Stimulated activated CD8-positive, alpha-beta memory T cell treated with anti-CD3 and anti-CD28 coated beads, Interleukin-7, amount 100 ng/mL, for 24 hours (primary cell): ENCODE measurements around the gene SYT5.
"Not testable (repeated sequence)": the region's sequence is repeated elsewhere in the genome, so short reads cannot be mapped to it uniquely, and the experiment has no call there.

Source experiments
- DNase-seq: peaks from one replicate; pipeline ENCODE4 v3.0.0-alpha.2; 2020; ENCODE audit warnings: low read depth

Gene SYT5

DNA sequence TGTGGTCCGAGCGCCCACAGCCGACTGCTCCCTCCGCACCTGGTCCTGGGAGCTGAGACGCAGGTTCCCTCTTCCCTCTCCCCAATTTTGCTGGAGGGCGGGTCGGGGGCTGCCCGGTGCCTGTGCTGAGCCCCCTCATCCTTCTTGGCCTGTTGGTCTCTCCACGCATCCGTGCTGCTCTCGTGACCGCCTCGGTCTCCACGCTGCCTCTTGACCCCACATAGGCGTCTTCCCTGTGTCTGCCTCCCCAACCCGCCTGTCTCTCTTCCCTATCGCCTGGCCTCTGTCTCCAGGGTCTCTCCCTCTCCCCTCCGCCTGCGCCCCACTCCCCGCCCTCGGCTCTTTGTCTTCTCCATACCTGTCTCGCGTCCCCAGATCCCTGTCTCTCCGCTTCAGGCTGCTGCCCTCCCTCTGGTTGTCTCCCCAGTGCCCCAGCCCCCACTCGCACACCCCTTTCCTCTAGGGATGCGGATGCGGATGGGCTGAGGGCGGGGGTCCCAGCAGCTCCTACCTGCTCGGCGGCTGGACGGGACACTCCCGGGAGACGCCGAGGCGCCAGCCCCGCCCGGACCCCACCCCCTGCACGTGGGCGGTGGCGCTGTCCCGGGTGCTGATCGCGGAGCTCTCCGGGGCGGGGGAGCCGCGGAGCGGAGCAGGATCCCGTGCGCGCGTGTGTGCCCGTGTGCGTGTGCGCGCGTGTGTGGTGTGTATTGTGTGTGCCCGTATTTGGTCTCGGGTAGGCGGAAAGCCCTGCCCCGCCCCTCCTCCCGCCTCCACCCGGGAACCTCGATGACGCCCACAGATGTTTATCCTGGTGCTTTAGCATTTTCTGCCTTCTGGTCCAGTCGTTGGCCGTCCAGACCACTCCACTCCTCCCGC lies at the start of gene SYT5:
Gene SYT5, minus strand, starts transcription at position 684 of the 879 bp plus-strand sequence. CDS start 1,248 bp downstream, outside the sequence.
- DNase-seq: peak; percentile 34

DNA sequence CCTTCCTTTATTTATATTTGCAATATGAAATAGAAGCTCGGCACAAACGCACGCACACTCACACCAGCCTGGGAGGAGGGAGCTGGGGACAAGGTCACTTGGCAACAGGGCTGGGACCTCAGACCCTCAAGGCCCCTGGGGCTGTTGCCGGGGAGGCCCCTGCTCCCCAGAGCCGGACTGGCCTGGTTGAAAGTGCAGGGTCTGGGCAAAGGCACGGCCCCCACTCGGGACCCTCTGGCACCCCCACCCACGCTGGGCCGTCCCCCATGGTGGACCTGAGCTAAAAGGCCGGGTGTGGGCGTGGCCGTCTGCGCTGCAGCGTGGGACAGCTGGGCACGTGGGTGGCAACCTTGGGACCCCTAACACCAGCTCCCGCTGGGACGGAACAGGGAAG lies 49.7 kb upstream of the SYT5 start:
- DNase-seq: no peak

DNA sequence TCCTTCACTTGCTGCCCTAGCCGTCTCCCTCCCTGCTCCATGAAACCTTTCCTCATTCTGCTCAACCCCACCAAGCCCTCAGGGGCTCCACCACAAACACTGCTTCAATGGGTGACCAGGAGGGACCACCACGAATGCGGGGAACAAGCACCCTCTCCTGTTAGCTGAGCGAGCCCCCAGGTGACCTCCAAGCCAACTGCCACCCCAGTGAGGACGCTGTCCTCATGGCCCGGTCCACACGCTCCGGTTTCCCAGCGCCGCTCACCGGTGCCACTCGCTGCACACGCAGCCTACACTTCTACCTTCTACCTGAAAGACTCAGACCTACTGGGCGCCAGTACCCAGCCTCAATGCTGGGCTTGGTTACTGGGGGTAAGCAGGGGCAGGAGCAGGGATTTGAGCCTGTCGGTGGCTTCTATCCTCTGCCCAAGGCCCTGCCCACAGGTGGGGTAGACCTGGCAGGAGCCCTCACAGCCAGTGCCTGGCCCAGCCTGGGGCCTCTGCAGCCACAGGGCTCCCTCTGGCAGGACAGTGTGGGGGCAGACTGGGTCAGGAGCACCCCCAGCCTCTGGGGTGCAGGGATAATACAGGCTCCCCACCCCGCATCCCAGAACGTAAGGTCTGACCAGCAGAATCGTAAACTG lies 49.2 kb upstream of the SYT5 start:
- DNase-seq: no peak

DNA sequence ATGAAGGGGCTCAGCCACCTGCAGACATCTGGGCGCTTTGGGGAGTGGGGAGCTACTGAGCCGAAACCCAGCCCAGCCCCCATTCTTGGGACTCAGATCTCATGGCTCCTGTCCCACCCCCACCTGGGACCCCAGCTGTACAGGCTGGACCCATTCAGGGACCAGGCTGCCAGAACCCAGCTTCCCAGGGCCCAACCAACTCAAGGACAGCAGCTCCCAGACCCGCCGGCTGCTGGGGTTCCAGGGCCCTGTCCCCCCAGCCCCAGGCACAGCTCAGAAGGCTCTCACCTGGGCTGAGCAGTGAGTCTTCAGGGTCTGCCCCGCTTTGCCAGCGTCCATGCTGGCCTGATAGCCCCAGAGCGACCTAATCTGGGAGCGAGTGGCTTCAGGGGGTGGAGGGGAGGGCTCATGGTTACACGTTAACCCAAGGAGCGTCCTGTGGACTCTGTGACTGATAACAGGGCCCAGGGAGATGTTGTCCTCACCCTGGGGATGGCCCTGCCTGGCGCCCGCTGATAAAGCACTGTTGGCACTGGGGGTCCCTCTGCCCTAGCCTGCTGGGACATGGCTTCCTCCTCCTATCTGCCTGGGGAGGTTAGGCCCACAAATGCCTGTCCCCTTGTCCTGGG lies 48.4 kb upstream of the SYT5 start, which contains the start of gene TMEM86B:
Gene TMEM86B, minus strand, starts transcription at position 361 of the 629 bp plus-strand sequence. Its CDS starts 22 bp downstream, at position 339.
- DNase-seq: no peak

DNA sequence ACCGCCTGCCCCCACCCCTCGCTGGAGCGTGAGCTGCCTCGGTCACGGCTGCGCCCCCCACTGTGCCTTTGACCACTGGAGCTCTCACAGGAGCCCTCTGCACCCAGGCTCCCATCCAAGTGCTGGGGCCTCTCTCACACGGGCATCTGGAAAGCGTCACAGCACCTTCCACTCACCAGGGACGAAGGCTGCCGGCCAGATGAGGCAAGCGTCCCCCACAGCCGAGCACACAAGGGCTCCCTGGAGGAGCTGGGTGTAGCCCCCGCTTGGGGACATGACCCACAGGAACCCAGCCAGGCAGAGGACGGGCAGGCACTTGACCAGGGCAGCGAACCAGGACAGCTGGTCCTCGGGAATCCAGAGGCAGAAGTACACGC lies 47.9 kb upstream of the SYT5 start:
- no peak for DNase-seq

DNA sequence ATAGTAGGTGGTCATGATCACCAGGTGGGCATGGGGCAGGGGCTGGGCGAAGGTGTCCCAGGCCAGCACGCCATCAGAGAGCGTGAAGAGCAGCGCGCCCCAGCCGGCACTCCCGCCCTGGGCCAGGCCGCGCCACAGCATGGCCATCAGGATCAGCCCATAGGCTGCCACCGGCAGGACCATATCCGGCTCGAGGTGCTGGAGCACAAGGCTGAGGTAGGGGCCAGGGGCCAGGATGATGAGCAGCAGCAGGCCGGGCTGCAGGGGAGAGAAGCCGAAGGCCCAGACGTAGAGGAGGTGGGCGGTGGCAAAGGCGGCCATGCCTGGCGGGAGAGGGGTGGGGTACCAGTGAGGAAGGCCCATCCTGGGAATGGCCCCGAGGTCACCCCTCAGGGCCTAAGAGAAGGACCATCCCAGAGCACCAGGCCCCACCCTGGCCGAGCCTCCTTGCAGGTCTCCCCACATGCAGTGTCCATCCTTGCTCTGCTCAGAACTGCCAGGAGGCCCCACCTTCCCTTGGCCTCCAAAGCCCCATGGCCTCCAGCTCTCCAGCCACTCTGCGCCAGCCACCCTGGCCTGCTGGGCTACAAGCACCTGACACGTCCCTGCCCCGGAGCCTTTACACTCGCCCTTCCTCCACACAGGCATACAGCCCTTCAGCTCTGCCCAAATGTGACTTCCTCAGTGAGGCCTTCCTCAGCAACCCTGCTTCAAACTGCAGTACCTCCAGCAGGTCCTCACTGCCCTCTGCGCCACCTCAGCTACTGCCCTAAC lies 47.3 kb upstream of the SYT5 start:
- DNase-seq: no peak

DNA sequence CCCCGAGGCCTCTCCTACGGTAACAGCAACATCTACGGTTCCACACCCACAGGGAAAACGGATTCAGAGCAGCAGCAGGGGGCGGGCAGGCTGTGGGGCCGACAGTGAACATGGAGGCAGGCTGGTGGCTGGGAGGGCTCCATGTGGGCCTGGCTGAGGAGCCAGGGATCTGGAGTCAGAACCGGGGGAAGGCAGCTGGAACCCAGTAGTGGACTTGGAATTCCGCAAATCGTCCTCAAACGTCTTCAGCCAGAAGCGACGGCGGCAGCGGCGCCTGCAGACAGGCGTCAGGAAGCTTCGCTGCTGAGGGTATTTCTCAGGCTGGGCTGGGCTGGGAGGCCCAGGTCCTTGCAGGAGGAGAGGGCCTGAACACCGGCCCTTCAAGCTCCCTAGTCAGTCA lies 46.7 kb upstream of the SYT5 start:
- DNase-seq: no peak

DNA sequence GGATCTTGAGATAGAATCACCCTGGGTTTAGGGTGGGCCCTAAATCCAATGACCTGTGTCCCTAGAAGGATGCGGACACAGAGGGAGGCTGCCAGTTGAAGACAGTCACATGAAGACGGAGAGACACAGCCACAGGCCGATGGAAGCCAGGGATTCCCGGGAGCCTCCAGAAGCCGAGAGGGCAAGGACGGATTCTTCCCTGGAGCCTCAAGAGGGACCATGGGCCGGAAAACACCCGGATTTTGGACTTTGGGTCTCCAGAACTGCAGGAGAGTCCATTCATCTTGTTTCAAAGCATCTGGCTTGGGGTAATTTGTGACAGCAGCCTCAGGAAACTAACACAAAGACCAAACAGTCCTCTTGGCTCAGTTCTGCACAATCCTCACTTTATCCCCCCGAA lies 46.2 kb upstream of the SYT5 start:
- DNase-seq: no peak

DNA sequence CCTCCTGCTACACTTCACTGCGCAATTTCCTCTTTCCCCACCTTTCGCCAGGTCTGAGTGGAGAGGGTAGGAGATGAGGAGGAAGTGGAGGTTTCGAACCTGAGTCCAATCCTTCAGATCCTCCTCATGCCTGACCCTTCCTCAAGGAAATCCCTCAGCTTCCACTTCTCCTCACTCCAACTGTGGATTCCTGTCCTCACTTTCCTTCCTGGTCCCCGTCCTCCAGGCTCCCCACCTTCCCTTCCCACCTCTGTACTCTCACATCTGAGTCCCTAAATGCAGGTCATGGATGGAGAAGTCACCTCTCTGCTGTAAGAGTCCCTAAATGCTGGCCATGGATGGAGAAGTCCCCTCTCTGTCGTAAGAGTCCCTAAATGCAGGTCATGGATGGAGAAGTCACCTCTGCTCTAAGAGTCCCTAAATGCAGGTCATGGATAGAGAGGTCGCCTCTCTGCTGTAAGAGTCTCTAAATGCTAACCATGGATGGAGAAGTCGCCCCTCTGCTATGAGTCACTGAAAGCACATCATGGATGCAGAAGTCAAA lies 45.4 kb upstream of the SYT5 start:
- DNase-seq: no peak

DNA sequence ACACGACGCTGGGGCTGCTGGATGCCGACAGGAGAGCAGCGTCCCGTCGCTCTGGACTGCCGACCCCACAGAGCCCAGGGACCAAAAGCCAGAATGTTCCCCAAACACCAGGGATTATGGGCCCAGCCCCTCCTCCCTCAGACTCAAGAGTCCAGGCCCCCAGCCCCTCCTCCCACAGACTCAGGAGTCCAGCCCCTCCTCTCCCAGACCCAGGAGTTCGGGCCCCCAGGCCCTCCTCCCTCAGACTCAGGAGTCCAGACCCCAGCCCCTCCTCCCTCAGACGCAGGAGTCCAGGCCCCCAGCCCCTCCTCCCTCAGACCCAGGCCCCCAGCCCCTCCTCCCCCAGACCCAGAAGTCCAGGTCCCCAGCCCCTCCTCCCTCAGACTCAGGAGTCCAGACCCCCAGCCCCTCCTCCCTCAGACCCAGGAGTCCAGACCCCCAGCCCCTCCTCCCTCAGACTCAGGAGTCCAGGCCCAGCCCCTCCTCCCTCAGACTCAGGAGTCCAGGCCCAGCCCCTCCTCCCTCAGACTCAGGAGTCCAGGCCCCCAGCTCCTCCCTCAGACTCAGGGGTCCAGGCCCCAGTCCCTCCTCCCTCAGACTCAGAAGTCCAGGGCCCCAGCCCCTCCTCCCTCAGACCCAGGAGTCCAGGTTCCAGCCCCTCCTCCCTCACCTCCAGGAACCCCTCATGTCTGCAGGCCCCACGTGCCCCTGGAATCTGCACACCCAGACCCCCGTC lies 44.8 kb upstream of the SYT5 start:
- DNase-seq: not testable (repeated sequence)

DNA sequence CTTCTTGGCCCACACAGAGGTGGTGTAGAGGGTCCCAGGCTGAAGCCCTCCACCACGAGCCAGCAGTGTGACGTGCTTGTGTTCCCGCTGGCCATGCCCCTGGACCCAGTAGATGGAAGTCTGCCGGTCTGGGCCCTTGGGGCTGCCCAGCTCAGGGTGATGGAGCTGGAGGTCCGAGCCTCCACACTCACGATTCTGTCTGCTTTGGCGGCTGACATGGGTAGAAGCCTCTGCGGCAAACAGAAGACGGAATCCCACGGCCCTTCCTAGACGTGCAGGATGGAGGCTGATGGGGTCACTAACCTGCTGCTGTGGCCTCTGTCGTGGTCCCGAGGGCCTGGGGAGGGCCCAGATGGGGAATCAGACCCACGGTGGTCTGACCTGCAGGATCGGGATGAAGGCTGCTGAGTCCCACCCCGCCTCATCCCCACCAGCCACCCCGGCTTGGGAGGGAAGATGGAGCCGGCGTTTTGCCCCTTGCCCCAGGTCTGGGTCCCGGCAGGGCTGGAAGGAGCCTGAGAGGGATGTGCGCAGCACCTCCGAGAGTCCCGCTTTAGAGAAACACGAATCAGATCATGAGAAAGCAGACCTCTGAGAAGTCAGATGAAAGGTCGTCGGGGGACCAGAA lies 44.1 kb upstream of the SYT5 start:
- no peak for DNase-seq

DNA sequence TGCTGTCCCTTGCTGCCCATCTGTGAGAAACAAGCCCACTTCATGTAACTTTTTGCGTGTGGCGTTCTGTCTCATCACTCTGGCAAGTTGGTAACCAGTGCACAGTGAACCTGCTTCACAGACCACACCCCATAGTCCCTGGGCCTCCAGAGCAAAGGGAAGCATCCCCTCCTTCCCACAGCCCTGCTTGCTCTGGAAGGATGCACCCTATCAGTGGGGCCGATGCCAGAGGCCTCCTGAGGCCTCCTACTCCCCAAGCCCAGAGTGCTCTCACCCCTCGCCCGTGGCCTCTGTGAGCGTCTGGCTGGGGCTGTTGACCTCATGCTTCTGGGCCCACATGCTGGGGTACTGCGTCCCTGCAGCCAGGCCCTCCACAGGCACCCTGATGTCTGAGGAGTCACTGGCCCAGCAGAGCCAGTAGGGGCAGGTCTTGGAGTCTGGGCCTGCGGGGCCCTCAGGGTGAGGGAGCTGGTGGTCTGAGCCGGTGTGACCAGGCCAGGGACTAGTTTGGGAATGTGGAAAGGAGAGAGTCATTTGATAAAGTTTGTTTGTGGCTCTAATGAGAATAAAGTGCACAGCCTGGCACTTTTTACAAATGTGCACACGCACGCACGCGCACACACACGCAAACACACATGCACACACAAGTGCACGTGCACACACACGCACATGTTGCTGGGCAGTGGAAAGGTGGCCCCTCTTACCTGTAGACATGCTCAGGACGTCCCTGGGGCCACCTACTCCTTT lies 43.4 kb upstream of the SYT5 start:
- DNase-seq: no peak

DNA sequence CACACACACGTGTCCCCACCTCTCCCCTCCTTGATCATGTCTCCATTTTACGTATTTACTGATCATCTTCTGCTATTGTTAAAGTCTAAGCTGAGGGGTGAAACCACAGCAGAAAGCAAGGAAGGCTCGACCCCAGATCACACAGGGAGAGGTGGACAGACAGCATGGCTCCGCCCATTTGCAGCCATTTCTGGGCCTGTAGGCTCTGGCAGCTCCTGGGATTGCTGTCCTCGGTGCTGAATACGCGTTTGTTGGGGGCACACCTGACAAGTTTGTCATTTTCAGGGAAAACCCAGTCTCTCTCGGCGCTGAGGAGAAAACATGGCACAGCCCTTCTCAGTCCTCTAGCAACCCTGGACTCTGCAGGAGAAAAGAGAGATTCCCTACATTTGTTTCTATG lies 40.4 kb upstream of the SYT5 start:
- DNase-seq: no peak

DNA sequence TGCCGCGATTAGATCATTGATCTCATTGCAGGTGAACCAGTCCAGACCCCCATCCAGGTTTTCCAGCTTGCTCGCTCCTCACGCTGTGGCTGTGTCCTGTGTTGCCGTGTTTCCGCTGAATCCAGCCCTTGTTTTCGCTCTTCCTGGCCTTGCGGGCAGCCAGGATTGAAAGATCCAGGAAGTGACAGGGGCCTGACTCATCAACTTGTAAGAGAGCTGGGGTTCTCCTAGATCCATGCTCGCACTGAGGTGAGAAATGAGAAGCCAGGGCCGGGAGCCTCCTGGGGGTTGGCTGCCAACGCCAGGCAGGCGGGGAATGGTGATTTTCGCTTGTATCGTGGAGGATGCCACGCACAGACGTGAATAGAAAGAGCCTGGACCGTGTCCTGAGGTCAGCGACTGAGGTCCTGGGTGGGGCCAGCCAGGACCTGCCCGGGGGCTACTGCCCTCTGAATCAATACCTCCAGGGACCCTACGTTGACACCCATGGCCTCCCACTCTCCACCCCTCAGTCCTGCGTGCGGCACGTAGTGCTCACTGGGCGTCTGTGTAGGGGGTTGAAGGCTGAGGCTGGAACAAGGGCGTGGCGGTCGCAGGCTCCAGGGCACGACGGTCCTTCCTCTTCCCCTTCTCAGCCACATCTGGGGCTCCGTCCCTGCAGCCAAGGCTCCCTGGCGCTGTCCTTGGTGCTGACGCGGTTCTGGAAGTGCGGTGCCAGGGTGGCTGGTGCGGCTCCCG lies 36.5 kb upstream of the SYT5 start:
- DNase-seq: peak; percentile 29

DNA sequence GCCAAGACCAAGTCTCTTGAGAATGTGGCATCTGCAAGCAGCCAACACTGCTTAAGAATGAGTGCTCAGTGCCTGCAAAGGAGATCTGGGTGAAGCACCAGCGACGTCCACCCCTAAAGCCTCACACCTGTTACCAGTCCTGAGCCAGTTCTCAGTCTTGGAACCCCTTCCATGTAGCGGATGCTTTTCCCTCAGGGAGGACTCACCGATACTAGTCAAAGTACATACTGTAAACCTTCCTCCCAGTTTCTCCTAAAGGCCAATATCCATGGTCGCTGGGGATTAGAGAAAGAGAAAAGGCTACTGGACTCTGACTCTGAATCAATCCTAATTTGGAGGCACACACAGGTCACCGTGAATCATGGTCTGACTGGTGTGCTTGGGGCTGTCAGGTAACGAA lies 33.5 kb upstream of the SYT5 start:
- no peak for DNase-seq

DNA sequence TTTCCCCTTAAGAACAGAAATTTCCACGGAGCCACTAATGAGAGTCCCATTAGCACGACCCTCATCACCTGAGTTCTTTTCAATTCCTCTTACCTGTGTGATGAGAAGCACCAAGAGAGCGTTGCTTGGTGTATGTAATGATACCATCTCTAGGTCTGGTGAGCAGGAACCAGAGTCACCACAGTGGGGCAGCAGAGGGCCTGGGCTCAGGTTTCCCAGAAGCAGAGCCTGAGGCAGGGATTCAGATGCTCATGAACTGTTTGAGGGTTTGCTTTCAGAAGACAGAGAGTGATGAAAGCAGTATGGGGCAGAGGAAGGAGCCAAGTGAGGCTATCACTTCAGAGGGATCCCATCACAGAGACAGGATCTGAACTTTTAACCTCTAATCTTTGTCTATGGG lies 32.4 kb upstream of the SYT5 start:
- DNase-seq: peak; percentile 10

DNA sequence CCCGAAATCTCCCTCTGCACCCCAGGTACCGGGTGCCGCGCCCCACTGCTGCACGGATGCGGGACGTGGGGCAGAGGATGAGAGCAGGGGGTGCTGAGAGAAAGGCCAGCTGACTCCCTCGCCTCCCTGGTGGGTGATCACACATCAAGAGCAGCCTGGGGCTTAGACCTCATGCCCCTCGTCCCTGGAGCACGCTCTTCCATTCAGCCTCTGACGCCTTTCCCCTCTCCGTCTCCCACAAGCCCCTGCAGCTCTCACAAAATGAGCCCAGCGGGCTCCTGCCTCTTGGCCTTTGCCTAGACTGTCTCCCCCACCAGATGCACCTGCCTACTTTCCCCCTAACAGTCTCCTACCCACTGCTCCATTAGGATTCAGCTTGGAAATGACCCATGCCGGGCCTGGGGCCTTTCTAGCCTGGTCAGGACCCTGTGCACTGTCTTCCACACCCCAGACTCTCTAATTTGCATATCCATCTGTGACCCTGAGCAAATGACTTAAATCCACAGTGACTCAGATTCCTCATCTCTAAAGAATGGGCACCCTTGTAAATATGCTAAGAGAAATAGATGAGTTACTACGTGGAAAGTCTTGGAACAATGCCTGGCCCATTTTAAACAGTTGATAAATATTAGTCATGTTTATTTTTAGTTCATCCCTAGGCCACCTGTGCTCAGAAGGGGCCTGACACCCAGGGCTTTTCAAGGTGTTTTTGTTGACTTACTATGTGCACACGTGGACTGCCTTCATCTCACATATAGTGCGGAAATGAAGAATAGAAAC lies 29.8 kb upstream of the SYT5 start:
- no peak for DNase-seq

DNA sequence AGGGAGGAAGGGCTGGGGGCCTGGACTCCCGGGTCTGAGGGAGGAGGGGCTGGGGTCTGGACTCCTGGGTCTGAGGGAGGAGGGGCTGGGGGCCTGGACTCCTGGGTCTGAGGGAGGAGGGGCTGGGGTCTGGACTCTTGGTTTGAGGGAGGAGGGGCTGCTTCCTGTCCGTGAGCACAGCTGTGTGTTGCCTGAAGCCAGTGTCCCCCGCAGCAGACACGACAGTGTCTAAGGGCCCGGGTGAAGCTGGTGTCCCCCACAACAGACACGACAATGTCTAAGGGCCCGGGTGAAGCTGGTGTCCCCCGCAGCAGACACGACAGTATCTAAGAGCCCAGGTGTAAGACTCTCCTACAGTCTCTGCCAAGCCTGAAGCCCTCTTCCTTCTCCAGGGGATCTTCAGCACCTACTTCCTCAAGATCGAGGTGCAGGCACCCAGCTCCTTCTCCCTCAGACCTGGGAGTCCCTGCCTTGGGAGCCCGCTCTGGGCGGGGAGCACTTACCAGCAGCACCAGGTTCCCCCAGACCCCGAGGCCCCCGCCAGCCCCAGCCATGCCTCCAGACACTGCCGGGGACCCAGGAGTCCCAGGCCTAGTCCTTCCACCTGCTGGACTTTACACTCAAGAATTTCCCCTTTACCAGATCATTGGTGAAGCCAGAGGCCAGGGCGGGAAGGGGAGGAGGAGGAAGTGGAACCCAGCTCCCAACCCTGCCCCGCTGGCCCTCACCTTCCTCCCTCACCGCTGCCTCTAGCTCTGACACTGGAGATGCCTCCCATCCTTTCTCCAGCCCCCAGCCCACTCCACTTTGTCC lies 29.0 kb upstream of the SYT5 start, which contains the start of gene PTPRH:
Gene PTPRH, minus strand, starts transcription at position 622 of the 813 bp plus-strand sequence. Its CDS starts 68 bp downstream, at position 554.
- DNase-seq: no peak
